H1 (cell line): ENCODE data around the gene ATXN2L. TPM values are rescaled to one million over a fixed set of nuclear protein-coding genes. Genes with fewer than 3 reads are reported as not detected.

Experiments used
- BACH1 ChIP-seq: IDR thresholded peaks from 2 replicates; pipeline ENCODE4 v1.6.1; 2012; ENCODE audit warnings: low read length, improper control_type of control experiment
- JUND ChIP-seq: IDR thresholded peaks from 2 replicates; pipeline ENCODE4 v1.6.1; 2011; ENCODE audit warnings: mild to moderate bottlenecking, improper control_type of control experiment, low read length
- RBBP5 ChIP-seq: IDR thresholded peaks from 2 replicates; pipeline ENCODE4 v1.7.1; 2012; ENCODE audit warnings: low read depth, mild to moderate bottlenecking, inconsistent platforms, low read length, moderate library complexity, borderline replicate concordance
- SRF ChIP-seq: IDR thresholded peaks from 2 replicates; pipeline ENCODE4 v1.6.1; 2011; ENCODE audit warnings: mild to moderate bottlenecking, low read depth, low read length, moderate library complexity
- polyA plus RNA-seq, 7 experiments: library from polyadenylated mRNA; depleted of rRNA in 3 of 7; stranded (reverse) in 5 of 7; unstranded in 2 of 7; fragments of >200 nt in 5 of 7; fragments of 200-250 nt in 2 of 7; gene quantifications; 1 replicate in 5 of 7; 2 replicates in 1 of 7; 4 replicates in 1 of 7; pipeline versions ENCODE4 v1.2.1 to v1.2.3, GENCODE V29; 2011 to 2013; ENCODE audit warnings: missing spikeins in 2 of 7, mixed read lengths in 2 of 7
- total RNA-seq: library from RNA; stranded (reverse); fragmentation: NEBNext Ultra II Directional; extraction: Animal tissue kit (Norgen Biotek cat#: 25700); gene quantifications from 2 replicates; pipeline ENCODE4 v1.2.1, GENCODE V29; 2021
- TF ChIP-seq, protein P1 (sequence below), 3 experiments: IDR thresholded peaks; 1 replicate in 2 of 3; 2 replicates in 1 of 3; pipeline versions ENCODE4 v1.5.1 to v1.6.1; 2011; ENCODE audit warnings: low read length in 3 of 3, mild to moderate bottlenecking in 3 of 3, inconsistent platforms in 2 of 3, low read depth in 1 of 3, moderate library complexity in 1 of 3; ENCODE audit not compliant: insufficient read depth in 1 of 3; ENCODE audit errors: control extremely low read depth in 1 of 3

The ATXN2L gene
- total and polyA plus RNA-seq, 2 of the 8 experiments (the other 6 are each of a cell fraction or from before 2014, with no cell fraction given) = 79.1 to 227 TPM

GRCh38 chr16:28882551-28883160, 59.9 kb downstream of the ATXN2L start (continued):
- TF ChIP-seq, protein P1, sequence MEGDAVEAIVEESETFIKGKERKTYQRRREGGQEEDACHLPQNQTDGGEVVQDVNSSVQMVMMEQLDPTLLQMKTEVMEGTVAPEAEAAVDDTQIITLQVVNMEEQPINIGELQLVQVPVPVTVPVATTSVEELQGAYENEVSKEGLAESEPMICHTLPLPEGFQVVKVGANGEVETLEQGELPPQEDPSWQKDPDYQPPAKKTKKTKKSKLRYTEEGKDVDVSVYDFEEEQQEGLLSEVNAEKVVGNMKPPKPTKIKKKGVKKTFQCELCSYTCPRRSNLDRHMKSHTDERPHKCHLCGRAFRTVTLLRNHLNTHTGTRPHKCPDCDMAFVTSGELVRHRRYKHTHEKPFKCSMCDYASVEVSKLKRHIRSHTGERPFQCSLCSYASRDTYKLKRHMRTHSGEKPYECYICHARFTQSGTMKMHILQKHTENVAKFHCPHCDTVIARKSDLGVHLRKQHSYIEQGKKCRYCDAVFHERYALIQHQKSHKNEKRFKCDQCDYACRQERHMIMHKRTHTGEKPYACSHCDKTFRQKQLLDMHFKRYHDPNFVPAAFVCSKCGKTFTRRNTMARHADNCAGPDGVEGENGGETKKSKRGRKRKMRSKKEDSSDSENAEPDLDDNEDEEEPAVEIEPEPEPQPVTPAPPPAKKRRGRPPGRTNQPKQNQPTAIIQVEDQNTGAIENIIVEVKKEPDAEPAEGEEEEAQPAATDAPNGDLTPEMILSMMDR (IDR thresholded peaks at IDR 0.05; ENCODE audit: control extremely low read depth in 1 of 3, insufficient read depth in 1 of 3, low read depth in 1 of 3, low read length in 3 of 3) = peak; percentile 33 to 53 (median 45)
- TF ChIP-seq SRF (no peak), RBBP5 (no peak), JUND (no peak), BACH1 (no peak)
